H1 (cell line): ENCODE measurements around the gene C8B. TPM values are rescaled to one million over a fixed set of nuclear protein-coding genes. Genes with fewer than 3 reads are reported as not detected.

Experiments used
- ATF2 ChIP-seq: IDR thresholded peaks from 2 replicates; pipeline ENCODE4 v1.6.1; 2012; ENCODE audit warnings: low read length, inconsistent platforms
- BCL11A ChIP-seq, 2 experiments: IDR thresholded peaks; one replicate each; pipeline ENCODE4 v1.6.1; 2011; ENCODE audit warnings: low read depth in 2 of 2, low read length in 2 of 2, mild to moderate bottlenecking in 2 of 2
- CBX5 ChIP-seq: fragments of 300-800, 300-1000 bp; sonication (generic); IDR thresholded peaks from 2 replicates; pipeline ENCODE4 v1.7.1; 2016; ENCODE audit warnings: antibody characterized with exemption, low read length, low read depth
- CBX8 ChIP-seq: fragments of 300-800, 300-1000 bp; sonication (generic); IDR thresholded peaks from 2 replicates; pipeline ENCODE4 v1.7.1; 2016; ENCODE audit warnings: low read depth, low read length, borderline replicate concordance
- CHD1 ChIP-seq: IDR thresholded peaks from 2 replicates; pipeline ENCODE4 v1.6.1; 2012; ENCODE audit warnings: low read depth, low read length, improper control_type of control experiment
- EP300 ChIP-seq, 2 experiments: IDR thresholded peaks; 1 replicate in 1 of 2; 2 replicates in 1 of 2; pipeline ENCODE4 v1.6.1; 2011 to 2012; ENCODE audit warnings: low read depth in 2 of 2, low read length in 2 of 2, mild to moderate bottlenecking in 2 of 2, borderline replicate concordance in 1 of 2, inconsistent platforms in 1 of 2, moderate library complexity in 1 of 2
- EZH2 ChIP-seq: fragments of 200-600 bp; sonication (generic); IDR thresholded peaks from 2 replicates; pipeline ENCODE4 v1.7.1; 2012; ENCODE audit warnings: low read depth, mild to moderate bottlenecking, moderate library complexity, low read length, inconsistent platforms; ENCODE audit not compliant: severe bottlenecking
- GABPA ChIP-seq: IDR thresholded peaks from 2 replicates; pipeline ENCODE4 v1.6.1; 2011; ENCODE audit warnings: mild to moderate bottlenecking, low read length, moderate library complexity, borderline replicate concordance; ENCODE audit not compliant: insufficient read depth
- HDAC6 ChIP-seq: IDR thresholded peaks from one replicate; pipeline ENCODE4 v1.7.1; 2012; ENCODE audit warnings: low read depth, mild to moderate bottlenecking, inconsistent platforms, low read length, moderate library complexity
- KDM1A ChIP-seq: fragments of 200-600, 300-600 bp; sonication (generic); IDR thresholded peaks from 2 replicates; pipeline ENCODE4 v1.7.1; 2016; ENCODE audit warnings: mild to moderate bottlenecking, low read length, borderline replicate concordance
- MAFK ChIP-seq: IDR thresholded peaks from 2 replicates; pipeline ENCODE4 v1.6.1; 2012; ENCODE audit warnings: low read depth, mild to moderate bottlenecking, improper control_type of control experiment, low read length
- PHF8 ChIP-seq: fragments of 200-600 bp; sonication (generic); conservative IDR thresholded peaks from 2 replicates; pipeline ENCODE4 v1.7.1; 2012; ENCODE audit warnings: low read depth, mild to moderate bottlenecking, inconsistent platforms, low read length, moderate library complexity
- RNF2 ChIP-seq: fragments of 200-900, 300-1000 bp; sonication (generic); IDR thresholded peaks from 2 replicates; pipeline ENCODE4 v1.7.1; 2016; ENCODE audit warnings: borderline replicate concordance, low read depth, mild to moderate bottlenecking, antibody characterized with exemption, low read length; ENCODE audit not compliant: poor library complexity, severe bottlenecking; ENCODE audit errors: missing control alignments
- RXRA ChIP-seq: IDR thresholded peaks from 2 replicates; pipeline ENCODE4 v1.6.1; 2011; ENCODE audit warnings: low read depth, mild to moderate bottlenecking, low read length, moderate library complexity; ENCODE audit not compliant: insufficient read depth
- SP1 ChIP-seq: IDR thresholded peaks from 2 replicates; pipeline ENCODE4 v1.6.1; 2011; ENCODE audit warnings: low read depth, low read length
- SRF ChIP-seq: IDR thresholded peaks from 2 replicates; pipeline ENCODE4 v1.6.1; 2011; ENCODE audit warnings: mild to moderate bottlenecking, low read depth, low read length, moderate library complexity
- SUZ12 ChIP-seq: fragments of 200-600 bp; sonication (generic); IDR thresholded peaks from 2 replicates; pipeline ENCODE4 v1.6.1; 2012; ENCODE audit warnings: mild to moderate bottlenecking, inconsistent platforms, low read length, moderate library complexity, mixed read lengths
- polyA plus RNA-seq, 7 experiments: library from polyadenylated mRNA; depleted of rRNA in 3 of 7; stranded (reverse) in 5 of 7; unstranded in 2 of 7; fragments of >200 nt in 5 of 7; fragments of 200-250 nt in 2 of 7; gene quantifications; 1 replicate in 5 of 7; 2 replicates in 1 of 7; 4 replicates in 1 of 7; pipeline versions ENCODE4 v1.2.1 to v1.2.3, GENCODE V29; 2011 to 2013; ENCODE audit warnings: missing spikeins in 2 of 7, mixed read lengths in 2 of 7
- total RNA-seq: library from RNA; stranded (reverse); fragmentation: NEBNext Ultra II Directional; extraction: Animal tissue kit (Norgen Biotek cat#: 25700); gene quantifications from 2 replicates; pipeline ENCODE4 v1.2.1, GENCODE V29; 2021
- TF ChIP-seq, protein P1 (sequence below), 3 experiments: IDR thresholded peaks; 1 replicate in 2 of 3; 2 replicates in 1 of 3; pipeline versions ENCODE4 v1.5.1 to v1.6.1; 2011; ENCODE audit warnings: low read length in 3 of 3, mild to moderate bottlenecking in 3 of 3, inconsistent platforms in 2 of 3, low read depth in 1 of 3, moderate library complexity in 1 of 3; ENCODE audit not compliant: insufficient read depth in 1 of 3; ENCODE audit errors: control extremely low read depth in 1 of 3
- TF ChIP-seq, protein P2 (sequence below): IDR thresholded peaks from 2 replicates; pipeline ENCODE4 v1.6.1; 2012; ENCODE audit warnings: inconsistent platforms

The C8B gene
- total and polyA plus RNA-seq, 2 of the 8 experiments (the other 6 are each of a cell fraction or from before 2014, with no cell fraction given) = not detected

DNA sequence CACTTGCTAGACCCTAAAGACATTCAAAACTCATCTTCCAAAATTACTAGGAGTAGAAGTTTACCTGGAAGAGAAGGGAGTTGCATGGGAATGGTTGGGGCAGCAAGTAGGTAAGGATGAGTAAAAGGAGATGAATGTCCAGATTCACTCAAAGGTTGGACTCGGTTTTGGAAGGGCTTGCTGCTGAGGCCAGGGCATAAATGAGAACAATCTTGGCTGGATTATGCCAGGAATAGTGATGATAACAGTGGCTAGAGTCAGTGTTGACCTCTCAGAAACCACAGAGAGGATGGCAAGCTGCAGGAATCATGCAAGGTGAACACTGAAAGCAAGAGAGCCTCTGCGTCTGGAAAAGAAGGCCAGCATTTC, 67.8 kb downstream of the C8B start (continued):
- TF ChIP-seq RXRA (no peak), CBX5 (no peak), RNF2 (no peak), SRF (no peak), BCL11A (IDR thresholded peaks at IDR 0.05; ENCODE audit: low read depth in 2 of 2, low read length in 2 of 2) (no peak), EZH2 (no peak), SUZ12 (no peak), EP300 (IDR thresholded peaks at IDR 0.05; ENCODE audit: borderline replicate concordance in 1 of 2, low read depth in 2 of 2, low read length in 2 of 2) (no peak), MAFK (no peak), ATF2 (no peak), SP1 (no peak), CBX8 (no peak), KDM1A (no peak), GABPA (no peak), CHD1 (no peak), HDAC6 (no peak), PHF8 (no peak)
- TF ChIP-seq, protein P1, sequence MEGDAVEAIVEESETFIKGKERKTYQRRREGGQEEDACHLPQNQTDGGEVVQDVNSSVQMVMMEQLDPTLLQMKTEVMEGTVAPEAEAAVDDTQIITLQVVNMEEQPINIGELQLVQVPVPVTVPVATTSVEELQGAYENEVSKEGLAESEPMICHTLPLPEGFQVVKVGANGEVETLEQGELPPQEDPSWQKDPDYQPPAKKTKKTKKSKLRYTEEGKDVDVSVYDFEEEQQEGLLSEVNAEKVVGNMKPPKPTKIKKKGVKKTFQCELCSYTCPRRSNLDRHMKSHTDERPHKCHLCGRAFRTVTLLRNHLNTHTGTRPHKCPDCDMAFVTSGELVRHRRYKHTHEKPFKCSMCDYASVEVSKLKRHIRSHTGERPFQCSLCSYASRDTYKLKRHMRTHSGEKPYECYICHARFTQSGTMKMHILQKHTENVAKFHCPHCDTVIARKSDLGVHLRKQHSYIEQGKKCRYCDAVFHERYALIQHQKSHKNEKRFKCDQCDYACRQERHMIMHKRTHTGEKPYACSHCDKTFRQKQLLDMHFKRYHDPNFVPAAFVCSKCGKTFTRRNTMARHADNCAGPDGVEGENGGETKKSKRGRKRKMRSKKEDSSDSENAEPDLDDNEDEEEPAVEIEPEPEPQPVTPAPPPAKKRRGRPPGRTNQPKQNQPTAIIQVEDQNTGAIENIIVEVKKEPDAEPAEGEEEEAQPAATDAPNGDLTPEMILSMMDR (IDR thresholded peaks at IDR 0.05; ENCODE audit: control extremely low read depth in 1 of 3, insufficient read depth in 1 of 3, low read depth in 1 of 3, low read length in 3 of 3) = no peak
- TF ChIP-seq, protein P2, sequence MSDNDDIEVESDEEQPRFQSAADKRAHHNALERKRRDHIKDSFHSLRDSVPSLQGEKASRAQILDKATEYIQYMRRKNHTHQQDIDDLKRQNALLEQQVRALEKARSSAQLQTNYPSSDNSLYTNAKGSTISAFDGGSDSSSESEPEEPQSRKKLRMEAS = no peak
